HG02870 (cell line): ENCODE results near the gene CHMP4B.
"Not testable (repeated sequence)": the region's sequence is repeated elsewhere in the genome, so short reads cannot be mapped to it uniquely, and the experiment has no call there.

Experiments
- ATAC-seq: cut with Tn5 transposase; IDR thresholded peaks from one replicate; pipeline ENCODE4 v1.9.1; 2021; ENCODE audit warnings: mild to moderate bottlenecking, moderate library complexity; ENCODE audit not compliant: unreplicated experiment

The CHMP4B gene

GRCh38 chr20:33789109-33789857 is 21.9 kb upstream of the CHMP4B start:
- ATAC-seq, result no peak

- ATAC-seq, result no peak
These were observed 21.3 kb upstream of the CHMP4B start for GRCh38 chr20:33789858-33790182.

- no peak for ATAC-seq
These were observed 20.6 kb upstream of the CHMP4B start for GRCh38 chr20:33790566-33790965.

- no peak for ATAC-seq
These were observed 20.1 kb upstream of the CHMP4B start for GRCh38 chr20:33791021-33791420.

GRCh38 chr20:33791540-33791939 is 19.6 kb upstream of the CHMP4B start:
- no peak for ATAC-seq

- no peak for ATAC-seq
These were observed 19.1 kb upstream of the CHMP4B start for GRCh38 chr20:33791959-33792597.

GRCh38 chr20:33792598-33792989 is 18.6 kb upstream of the CHMP4B start:
- ATAC-seq, result not testable (repeated sequence)

GRCh38 chr20:33793011-33793931 is 17.9 kb upstream of the CHMP4B start:
- ATAC-seq, result no peak

GRCh38 chr20:33796263-33796906 is 14.8 kb upstream of the CHMP4B start:
- no peak for ATAC-seq

GRCh38 chr20:33796907-33797544 is 14.1 kb upstream of the CHMP4B start:
- ATAC-seq, result no peak

GRCh38 chr20:33798444-33798843 is 12.7 kb upstream of the CHMP4B start:
- ATAC-seq, result no peak

GRCh38 chr20:33803921-33804337 is 7.2 kb upstream of the CHMP4B start:
- ATAC-seq, result no peak

GRCh38 chr20:33808388-33808787 is 2.8 kb upstream of the CHMP4B start:
- ATAC-seq, result no peak

GRCh38 chr20:33810259-33810658 is 889 bp upstream of the CHMP4B start:
- no peak for ATAC-seq

GRCh38 chr20:33811776-33812151 is 616 bp downstream of the CHMP4B start:
- ATAC-seq, result no peak

GRCh38 chr20:33812152-33812849 is 1.2 kb downstream of the CHMP4B start:
- ATAC-seq, result no peak

GRCh38 chr20:33812908-33813462 is 1.8 kb downstream of the CHMP4B start:
- ATAC-seq, result no peak

GRCh38 chr20:33814238-33814712 is 3.1 kb downstream of the CHMP4B start:
- no peak for ATAC-seq

GRCh38 chr20:33815671-33816070 is 4.5 kb downstream of the CHMP4B start:
- ATAC-seq, result no peak

GRCh38 chr20:33816191-33816590 is 5.0 kb downstream of the CHMP4B start:
- no peak for ATAC-seq
